Endothelial cell of umbilical vein (primary cell): Measurements from ENCODE around the gene RNU5B-1. TPM values are rescaled to one million over a fixed set of nuclear protein-coding genes. Genes with fewer than 3 reads are reported as not detected.

Experiments used
- BruUV-seq: library from RNA; stranded (reverse); fragments of 400-500 nt; replicated peaks from 2 replicates; lab custom pipeline; 2021; lab: Mats Ljungman, UMichigan
- CTCF ChIA-PET: fragments of 300-600, 350-600 bp; sonication (Branson Sonifier 250); formaldehyde crosslinking; loops from one replicate; lab custom pipeline; 2021; ENCODE audit warnings: antibody characterized with exemption, inconsistent platforms; lab: Charles Lee
- POLR2A ChIA-PET: fragments of 300-600, 350-600 bp; sonication (Branson Sonifier 250); formaldehyde crosslinking; loops from one replicate; lab custom pipeline; 2021; ENCODE audit warnings: antibody characterized with exemption, inconsistent platforms; lab: Charles Lee
- DNase-seq: peaks from one replicate; pipeline ENCODE4 v3.0.0-alpha.2; 2011; ENCODE audit warnings: low read depth, low spot score
- FAIRE-seq: peaks from 2 replicates; lab custom pipeline; 2011; peaks lifted over from hg19 to GRCh38; lab: Jason Lieb, UNC
- H2AFZ ChIP-seq: 2 replicates; pipeline ENCODE4 v1.6.0; 2012; ENCODE audit warnings: low read depth, low read length, control low read depth, inconsistent platforms
- H3K27ac ChIP-seq: 2 replicates; pipeline ENCODE4 v1.5.1; 2011; ENCODE audit warnings: low read depth, mild to moderate bottlenecking, control low read depth, low read length, moderate library complexity; ENCODE audit not compliant: insufficient read depth
- H3K27me3 ChIP-seq, 2 experiments: 2 replicates each; pipeline versions ENCODE4 v1.6.0 to v1.6.1; 2011; ENCODE audit warnings: low read length in 2 of 2, mixed read lengths in 1 of 2; ENCODE audit not compliant: control insufficient read depth in 2 of 2, insufficient read depth in 2 of 2
- H3K36me3 ChIP-seq, 2 experiments: 2 replicates in 1 of 2; 3 replicates in 1 of 2; pipeline ENCODE4 v1.5.1; 2011; ENCODE audit warnings: low read length in 2 of 2, mild to moderate bottlenecking in 1 of 2, moderate library complexity in 1 of 2; ENCODE audit not compliant: control insufficient read depth in 2 of 2, insufficient read depth in 2 of 2; ENCODE audit errors: extremely low read depth in 1 of 2
- H3K4me1 ChIP-seq: 3 replicates; pipeline ENCODE4 v1.5.1; 2011; ENCODE audit warnings: mild to moderate bottlenecking, low read length; ENCODE audit not compliant: control insufficient read depth, insufficient read depth; ENCODE audit errors: extremely low read depth
- H3K4me2 ChIP-seq: 2 replicates; pipeline ENCODE4 v1.6.1; 2011; ENCODE audit warnings: low read length, control low read depth, mixed read lengths; ENCODE audit not compliant: insufficient read depth
- H3K4me3 ChIP-seq, 3 experiments: fragments of 200-600 bp in 1 of 3; sonication (generic), shearing (Covaris generic) in 1 of 3; replicated peaks in 1 of 3; 2 replicates each; pipeline ENCODE4 v1.5.1; 2011 to 2016; ENCODE audit warnings: control low read depth in 3 of 3, low read length in 3 of 3, mild to moderate bottlenecking in 2 of 3, inconsistent platforms in 1 of 3, low read depth in 1 of 3, moderate library complexity in 1 of 3; ENCODE audit not compliant: insufficient read depth in 1 of 3
- H3K79me2 ChIP-seq: 2 replicates; pipeline ENCODE4 v1.6.0; 2012; ENCODE audit warnings: low read length, inconsistent platforms; ENCODE audit not compliant: control insufficient read depth, insufficient read depth
- H3K9ac ChIP-seq: replicated peaks from 2 replicates; pipeline ENCODE3; 2011; ENCODE audit warnings: low read length, control low read depth; ENCODE audit not compliant: insufficient read depth; ENCODE audit errors: extremely low read depth
- H3K9me1 ChIP-seq: replicated peaks from 3 replicates; pipeline ENCODE4 v1.6.0; 2011; ENCODE audit warnings: mild to moderate bottlenecking, low read length; ENCODE audit not compliant: control insufficient read depth, insufficient read depth; ENCODE audit errors: extremely low read depth
- H3K9me3 ChIP-seq: replicated peaks from 2 replicates; pipeline ENCODE4 v1.5.1; 2012; ENCODE audit warnings: low read length, inconsistent platforms; ENCODE audit not compliant: control insufficient read depth, insufficient read depth
- H4K20me1 ChIP-seq: replicated peaks from 2 replicates; pipeline ENCODE3; 2011; ENCODE audit warnings: mild to moderate bottlenecking, low read length; ENCODE audit not compliant: control insufficient read depth, insufficient read depth; ENCODE audit errors: extremely low read depth
- EZH2 ChIP-seq: IDR thresholded peaks from 2 replicates; pipeline ENCODE4 v1.6.1; 2012; ENCODE audit warnings: borderline replicate concordance, low read depth, mild to moderate bottlenecking, moderate library complexity, low read length, inconsistent platforms; ENCODE audit not compliant: severe bottlenecking
- FOS ChIP-seq: IDR thresholded peaks from 2 replicates; pipeline ENCODE4 v1.6.1; 2011; ENCODE audit warnings: mild to moderate bottlenecking, low read length, moderate library complexity, borderline replicate concordance; ENCODE audit not compliant: insufficient read depth
- GATA2 ChIP-seq: IDR thresholded peaks from 2 replicates; pipeline ENCODE4 v1.7.0; 2011; ENCODE audit warnings: low read depth, mild to moderate bottlenecking, moderate library complexity, mixed read lengths, low read length; ENCODE audit not compliant: insufficient read length, insufficient read depth
- JUN ChIP-seq: IDR thresholded peaks from 2 replicates; pipeline ENCODE4 v1.6.1; 2011; ENCODE audit warnings: borderline replicate concordance, low read depth; ENCODE audit not compliant: insufficient read length, insufficient read depth
- MYC ChIP-seq: IDR thresholded peaks from one replicate; pipeline ENCODE4 v1.6.1; 2011; ENCODE audit warnings: mild to moderate bottlenecking, low read depth, low read length
- POLR2A ChIP-seq: IDR thresholded peaks from 2 replicates; pipeline ENCODE4 v1.6.1; 2012; ENCODE audit warnings: low read depth, mild to moderate bottlenecking, control low read depth, low read length
- POLR2AphosphoS5 ChIP-seq: IDR thresholded peaks from 2 replicates; pipeline ENCODE4 v1.6.1; 2012; ENCODE audit warnings: low read depth, mild to moderate bottlenecking, control low read depth, low read length, moderate library complexity; ENCODE audit not compliant: insufficient read depth
- dilution Hi-C: fragments of 300-500 bp; cut with MboI; formaldehyde crosslinking; loops from one replicate; pipeline ENCODE4 v1.15.0; 2019; ENCODE audit warnings: low sequenced_read_pairs; ENCODE audit not compliant: extremely low pct_ligation_motif_present
- intact Hi-C: fragments of 100-400 bp; cut with micrococcal nuclease; formaldehyde crosslinking; loops from one replicate; pipeline ENCODE4 v1.10.0; 2022
- polyA plus RNA-seq, 4 experiments: library from polyadenylated mRNA; depleted of rRNA in 3 of 4; stranded (reverse) in 3 of 4; unstranded in 1 of 4; fragments of >200 nt; gene quantifications; 2 replicates each; pipeline versions ENCODE4 v1.2.1 to v1.2.3, GENCODE V29; 2011 to 2012; ENCODE audit warnings: missing spikeins in 1 of 4
- total RNA-seq: library from RNA; stranded (reverse); gene quantifications from 2 replicates; pipeline ENCODE4 v1.2.3, GENCODE V29; 2021
- TF ChIP-seq, protein P1 (sequence below): IDR thresholded peaks from 2 replicates; pipeline ENCODE4 v1.6.1; 2011; ENCODE audit not compliant: insufficient read depth, insufficient read length
- TF ChIP-seq, protein P2 (sequence below), 2 donors: IDR thresholded peaks; 1 replicate in 1 of 2; 2 replicates in 1 of 2; pipeline ENCODE4 v1.5.1; 2011; ENCODE audit warnings: low read length in 2 of 2, mild to moderate bottlenecking in 2 of 2, moderate library complexity in 2 of 2, control low read depth in 1 of 2, inconsistent platforms in 1 of 2, low read depth in 1 of 2; ENCODE audit not compliant: insufficient read depth in 1 of 2; ENCODE audit errors: extremely low read depth in 1 of 2

The RNU5B-1 gene
- total and polyA plus RNA-seq, 2 donors (not counting 3 experiments of a cell fraction or from before 2014, with no cell fraction given): not detected

DNA sequence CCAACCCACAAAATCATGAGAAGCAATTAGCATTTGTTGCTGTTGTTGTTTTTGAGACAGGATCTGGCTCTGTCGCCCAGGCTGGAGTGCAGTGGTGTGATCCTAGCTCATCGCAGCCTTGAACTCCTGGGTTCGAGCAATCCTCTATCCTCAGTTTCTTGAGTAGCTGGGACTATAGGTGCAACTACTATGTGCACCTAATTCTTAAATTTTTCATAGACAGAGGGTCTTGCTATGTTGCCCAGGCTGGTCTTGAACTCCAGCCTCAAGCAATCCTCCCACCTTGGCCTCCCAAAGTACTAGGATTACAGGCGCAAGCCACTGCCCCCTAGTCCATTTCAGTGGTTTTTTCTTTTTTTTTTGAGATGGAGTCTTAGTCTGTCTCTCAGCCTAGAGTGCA lies 36.1 kb upstream of the RNU5B-1 start:
- Histone ChIP-seq H3K79me2 (no peaks in the 10 kb centered on the region), H3K9ac (no peak overlapping the region), H3K4me2 (no peak overlapping the region), H3K4me1 (no peaks in the 10 kb centered on the region), H2AFZ (no peak overlapping the region), H3K9me1 (no peaks in the 10 kb centered on the region), H3K36me3 (no peaks in the 10 kb centered on the region), H4K20me1 (no peaks in the 10 kb centered on the region), H3K9me3 (no peaks in the 10 kb centered on the region), H3K4me3 (no peak overlapping the region), H3K27me3 (no peaks in the 10 kb centered on the region), H3K27ac (no peak overlapping the region)
- no peak for TF ChIP-seq POLR2A
- no peak for TF ChIP-seq JUN
- TF ChIP-seq, protein P1, sequence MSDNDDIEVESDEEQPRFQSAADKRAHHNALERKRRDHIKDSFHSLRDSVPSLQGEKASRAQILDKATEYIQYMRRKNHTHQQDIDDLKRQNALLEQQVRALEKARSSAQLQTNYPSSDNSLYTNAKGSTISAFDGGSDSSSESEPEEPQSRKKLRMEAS: no peak
- TF ChIP-seq, protein P2, sequence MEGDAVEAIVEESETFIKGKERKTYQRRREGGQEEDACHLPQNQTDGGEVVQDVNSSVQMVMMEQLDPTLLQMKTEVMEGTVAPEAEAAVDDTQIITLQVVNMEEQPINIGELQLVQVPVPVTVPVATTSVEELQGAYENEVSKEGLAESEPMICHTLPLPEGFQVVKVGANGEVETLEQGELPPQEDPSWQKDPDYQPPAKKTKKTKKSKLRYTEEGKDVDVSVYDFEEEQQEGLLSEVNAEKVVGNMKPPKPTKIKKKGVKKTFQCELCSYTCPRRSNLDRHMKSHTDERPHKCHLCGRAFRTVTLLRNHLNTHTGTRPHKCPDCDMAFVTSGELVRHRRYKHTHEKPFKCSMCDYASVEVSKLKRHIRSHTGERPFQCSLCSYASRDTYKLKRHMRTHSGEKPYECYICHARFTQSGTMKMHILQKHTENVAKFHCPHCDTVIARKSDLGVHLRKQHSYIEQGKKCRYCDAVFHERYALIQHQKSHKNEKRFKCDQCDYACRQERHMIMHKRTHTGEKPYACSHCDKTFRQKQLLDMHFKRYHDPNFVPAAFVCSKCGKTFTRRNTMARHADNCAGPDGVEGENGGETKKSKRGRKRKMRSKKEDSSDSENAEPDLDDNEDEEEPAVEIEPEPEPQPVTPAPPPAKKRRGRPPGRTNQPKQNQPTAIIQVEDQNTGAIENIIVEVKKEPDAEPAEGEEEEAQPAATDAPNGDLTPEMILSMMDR (IDR thresholded peaks at IDR 0.05; ENCODE audit: extremely low read depth in 1 of 2, insufficient read depth in 1 of 2, low read depth in 1 of 2, low read length in 2 of 2): no peak
- TF ChIP-seq POLR2AphosphoS5: no peak
- no peak for TF ChIP-seq FOS
- no peak for TF ChIP-seq EZH2
- no peak for TF ChIP-seq MYC
- no peak for TF ChIP-seq GATA2
- dilution Hi-C loops (no loop called here), intact Hi-C loops (no loop called here)
- DNase-seq (no peak), FAIRE-seq (no peak)
- ChIA-PET CTCF (no interaction called here), POLR2A (interaction anchor here (0.6 kb wide), 1 partner anchor 405 kb away, joined by 3 read pairs; no protein-coding TSS in a partner anchor)
- no TSS peak for BruUV-seq
